Loucy (cell line): ENCODE measurements around the gene PRSS2.

ENCODE experiments used
- CTCF ChIP-seq: fragments of 200-600 bp; sonication (generic); conservative IDR thresholded peaks from 2 replicates; pipeline ENCODE4 v1.5.1; 2014; ENCODE audit warnings: mild to moderate bottlenecking, antibody characterized with exemption, low read length
- EZH2phosphoT487 ChIP-seq: fragments of 200-600 bp; IDR thresholded peaks from 2 replicates; pipeline ENCODE4 v1.6.1; 2018; ENCODE audit warnings: antibody characterized with exemption, mild to moderate bottlenecking, moderate library complexity, borderline replicate concordance

- no peak for TF ChIP-seq CTCF
- TF ChIP-seq EZH2phosphoT487 = no peak
Measured at GRCh38 chr7:142760071-142760642, 10.6 kb upstream of the PRSS2 start.
